ENCODE results near the gene RHBDL3. TPM values are rescaled to one million over a fixed set of nuclear protein-coding genes. Genes with fewer than 3 reads are reported as not detected.
A peak's percentile ranks its signal among the peaks of the same experiment; 100 is the strongest.

Gene RHBDL3
- polyA plus RNA-seq, 1 experiment: 0.06 TPM

GRCh38 chr17:32331243-32332040 lies 65.8 kb downstream of the RHBDL3 start:
- TF ChIP-seq, protein P1, sequence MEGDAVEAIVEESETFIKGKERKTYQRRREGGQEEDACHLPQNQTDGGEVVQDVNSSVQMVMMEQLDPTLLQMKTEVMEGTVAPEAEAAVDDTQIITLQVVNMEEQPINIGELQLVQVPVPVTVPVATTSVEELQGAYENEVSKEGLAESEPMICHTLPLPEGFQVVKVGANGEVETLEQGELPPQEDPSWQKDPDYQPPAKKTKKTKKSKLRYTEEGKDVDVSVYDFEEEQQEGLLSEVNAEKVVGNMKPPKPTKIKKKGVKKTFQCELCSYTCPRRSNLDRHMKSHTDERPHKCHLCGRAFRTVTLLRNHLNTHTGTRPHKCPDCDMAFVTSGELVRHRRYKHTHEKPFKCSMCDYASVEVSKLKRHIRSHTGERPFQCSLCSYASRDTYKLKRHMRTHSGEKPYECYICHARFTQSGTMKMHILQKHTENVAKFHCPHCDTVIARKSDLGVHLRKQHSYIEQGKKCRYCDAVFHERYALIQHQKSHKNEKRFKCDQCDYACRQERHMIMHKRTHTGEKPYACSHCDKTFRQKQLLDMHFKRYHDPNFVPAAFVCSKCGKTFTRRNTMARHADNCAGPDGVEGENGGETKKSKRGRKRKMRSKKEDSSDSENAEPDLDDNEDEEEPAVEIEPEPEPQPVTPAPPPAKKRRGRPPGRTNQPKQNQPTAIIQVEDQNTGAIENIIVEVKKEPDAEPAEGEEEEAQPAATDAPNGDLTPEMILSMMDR (IDR thresholded peaks at IDR 0.05; ENCODE audit: low read depth, low read length): no peak
- H3K9me3 ChIP-seq (ENCODE audit: control insufficient read depth, insufficient read depth, low read length): no peaks in the 10 kb centered on the region
- CTCF ChIA-PET: interaction anchor here (0.7 to 2.1 kb wide), 2 partner anchors 12 to 13 kb away, joined by 3 to 8 read pairs; no protein-coding TSS in a partner anchor
- H3K4me3 ChIP-seq (ENCODE audit: low read depth, low read length): no peak overlapping the region
- H3K27me3 ChIP-seq (ENCODE audit: control insufficient read depth, insufficient read depth, low read length): no peaks in the 10 kb centered on the region
- DNase-seq (ENCODE audit: low read depth, low spot score): no peak
- POLR2A ChIA-PET: no interaction called here
- H3K27ac ChIP-seq (ENCODE audit: low read depth, low read length): no peak overlapping the region

DNA sequence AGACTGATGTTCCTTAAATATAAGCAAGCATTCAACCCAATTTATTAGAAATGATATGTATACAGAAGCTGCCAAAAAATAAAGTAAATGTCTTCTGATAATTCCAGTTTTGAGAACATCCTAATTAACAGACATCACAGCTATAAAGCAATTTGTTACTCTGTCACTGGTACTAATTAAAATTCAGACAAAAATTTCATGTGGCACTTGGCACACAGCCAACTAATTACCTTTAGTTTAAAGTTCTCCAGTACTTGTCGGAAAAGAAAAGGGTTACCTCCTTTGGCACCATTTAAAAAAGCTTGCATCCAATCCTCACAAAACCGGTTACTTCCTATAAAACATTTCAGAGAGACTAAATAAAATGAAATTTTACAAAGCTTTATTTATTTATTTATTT lies 67.6 kb downstream of the RHBDL3 start:
- CTCF ChIA-PET: no interaction called here

GRCh38 chr17:32335046-32335445 lies 69.4 kb downstream of the RHBDL3 start:
- Histone ChIP-seq H3K27me3 (ENCODE audit: control insufficient read depth, insufficient read depth, low read length) (no peaks in the 10 kb centered on the region), H3K4me3 (ENCODE audit: low read depth, low read length) (no peak overlapping the region), H3K27ac (ENCODE audit: low read depth, low read length) (no peak overlapping the region), H3K9me3 (ENCODE audit: control insufficient read depth, insufficient read depth, low read length) (no peaks in the 10 kb centered on the region; the same call in 1 of the 2 replicates)
- POLR2A ChIA-PET: interaction anchor here (1.0 kb wide), 2 partner anchors 16 to 70 kb away, joined by 3 to 10 read pairs; no protein-coding TSS in a partner anchor
- DNase-seq (ENCODE audit: low read depth, low spot score): no peak
- CTCF ChIA-PET: interaction anchor here (1.2 kb wide), 1 partner anchor 15 kb away, joined by 8 read pairs; no protein-coding TSS in a partner anchor
- TF ChIP-seq, protein P1 (IDR thresholded peaks at IDR 0.05; ENCODE audit: low read depth, low read length): no peak

More for the DNA sequence above, 67.6 kb downstream of the RHBDL3 start:
- TF ChIP-seq, protein P1 (IDR thresholded peaks at IDR 0.05; ENCODE audit: low read depth, low read length): no peak
- Histone ChIP-seq H3K27me3 (ENCODE audit: control insufficient read depth, insufficient read depth, low read length) (no peaks in the 10 kb centered on the region), H3K9me3 (ENCODE audit: control insufficient read depth, insufficient read depth, low read length) (no peaks in the 10 kb centered on the region; the same call in 1 of the 2 replicates), H3K4me3 (ENCODE audit: low read depth, low read length) (no peak overlapping the region), H3K27ac (ENCODE audit: low read depth, low read length) (no peak overlapping the region)
- POLR2A ChIA-PET: no interaction called here
- no peak for DNase-seq (ENCODE audit: low read depth, low spot score)

- H3K27me3 ChIP-seq (ENCODE audit: control insufficient read depth, insufficient read depth, low read length): no peaks in the 10 kb centered on the region
- no peak overlapping the region for H3K4me3 ChIP-seq (ENCODE audit: low read depth, low read length)
- DNase-seq (ENCODE audit: low read depth, low spot score): peak; percentile 61
- H3K9me3 ChIP-seq (ENCODE audit: control insufficient read depth, insufficient read depth, low read length): no peaks in the 10 kb centered on the region; the same call in 1 of the 2 replicates
- ChIA-PET CTCF (interaction anchor here (0.6 kb wide), 1 partner anchor 81 kb away, joined by 3 read pairs; no protein-coding TSS in a partner anchor), POLR2A (interaction anchor here (1.0 kb wide), 2 partner anchors 15 to 69 kb away, joined by 3 to 10 read pairs; no protein-coding TSS in a partner anchor)
- no peak overlapping the region for H3K27ac ChIP-seq (ENCODE audit: low read depth, low read length)
- TF ChIP-seq, protein P1 (IDR thresholded peaks at IDR 0.05; ENCODE audit: low read depth, low read length): no peak
Observed at GRCh38 chr17:32335687-32336086, 70.1 kb downstream of the RHBDL3 start.
